Right atrium auricular region (tissue), 2 donors: Measurements from ENCODE around the gene CDCA4. TPM values are rescaled to one million over a fixed set of nuclear protein-coding genes. Genes with fewer than 3 reads are reported as not detected.

ENCODE experiments used
- DNase-seq: peaks from one replicate; pipeline ENCODE4 v3.0.0-alpha.2; 2019; ENCODE audit warnings: low spot score
- H3K27ac ChIP-seq, 2 donors: fragments of 200-600 bp; sonication (generic); 1 replicate in 1 of 2; 2 replicates in 1 of 2; pipeline ENCODE4 v1.5.1; 2016 to 2019
- H3K27me3 ChIP-seq, 2 donors: fragments of 200-600 bp; sonication (generic); one replicate each; pipeline versions ENCODE4 v1.5.1 to v1.6.0; 2017 to 2019
- H3K36me3 ChIP-seq: fragments of 200-600 bp; sonication (generic); one replicate; pipeline ENCODE4 v1.5.1; 2016
- H3K4me1 ChIP-seq, 2 donors: fragments of 200-600 bp; sonication (generic); one replicate each; pipeline versions ENCODE4 v1.5.1 to v1.6.0; 2017 to 2019
- H3K4me3 ChIP-seq, 2 donors: fragments of 200-600 bp; sonication (generic); 1 replicate in 1 of 2; 2 replicates in 1 of 2; pipeline ENCODE4 v1.5.1; 2017 to 2019; ENCODE audit warnings: mild to moderate bottlenecking in 1 of 2, moderate library complexity in 1 of 2
- H3K9me3 ChIP-seq, 2 donors: fragments of 200-600 bp; sonication (generic); one replicate each; pipeline ENCODE4 v1.5.1; 2019
- total RNA-seq, 2 donors: library from RNA; depleted of rRNA; stranded (reverse); fragments of >200 nt; gene quantifications; one replicate each; pipeline ENCODE4 v1.1.0, GENCODE V29; 2016
- TF ChIP-seq, protein P1 (sequence below), 2 donors: fragments of 200-600 bp; sonication (generic); IDR thresholded peaks; one replicate each; pipeline ENCODE4 v1.5.1; 2019; ENCODE audit warnings: antibody characterized with exemption in 2 of 2

CDCA4 gene
- total RNA-seq, 2 donors from 2014 or later = 3.3 to 5.1 TPM

DNA sequence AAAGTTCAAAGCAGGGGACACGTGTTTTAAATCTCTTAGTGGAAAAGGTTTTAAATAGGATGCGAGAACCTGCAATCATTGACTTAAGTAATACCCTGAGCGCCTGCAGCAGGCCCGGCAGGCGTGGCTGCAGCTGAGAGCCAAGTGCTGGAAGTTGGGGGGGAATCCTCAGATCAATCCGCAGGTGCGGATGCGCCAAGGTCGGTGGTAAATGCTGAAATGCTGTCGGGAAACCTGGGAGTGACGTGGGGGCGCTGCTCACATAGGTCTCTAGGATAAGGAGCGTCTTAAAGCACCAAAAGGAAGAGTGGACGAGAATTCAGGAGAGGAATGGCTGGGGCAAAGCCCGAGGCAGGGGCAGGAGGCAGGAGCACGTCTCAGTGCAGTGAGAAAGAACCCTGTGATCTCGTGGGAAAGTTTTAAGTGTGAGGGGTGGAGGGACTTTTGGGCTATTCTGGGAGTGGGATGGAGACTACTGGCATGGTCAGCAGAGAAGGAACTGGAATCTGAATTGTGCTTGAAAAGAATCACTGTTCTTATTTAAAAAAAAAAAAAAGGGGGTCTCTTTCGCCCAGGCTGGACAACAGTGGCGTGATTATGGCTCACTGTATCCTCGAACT lies 883 bp upstream of the CDCA4 start:
- TF ChIP-seq, protein P1, sequence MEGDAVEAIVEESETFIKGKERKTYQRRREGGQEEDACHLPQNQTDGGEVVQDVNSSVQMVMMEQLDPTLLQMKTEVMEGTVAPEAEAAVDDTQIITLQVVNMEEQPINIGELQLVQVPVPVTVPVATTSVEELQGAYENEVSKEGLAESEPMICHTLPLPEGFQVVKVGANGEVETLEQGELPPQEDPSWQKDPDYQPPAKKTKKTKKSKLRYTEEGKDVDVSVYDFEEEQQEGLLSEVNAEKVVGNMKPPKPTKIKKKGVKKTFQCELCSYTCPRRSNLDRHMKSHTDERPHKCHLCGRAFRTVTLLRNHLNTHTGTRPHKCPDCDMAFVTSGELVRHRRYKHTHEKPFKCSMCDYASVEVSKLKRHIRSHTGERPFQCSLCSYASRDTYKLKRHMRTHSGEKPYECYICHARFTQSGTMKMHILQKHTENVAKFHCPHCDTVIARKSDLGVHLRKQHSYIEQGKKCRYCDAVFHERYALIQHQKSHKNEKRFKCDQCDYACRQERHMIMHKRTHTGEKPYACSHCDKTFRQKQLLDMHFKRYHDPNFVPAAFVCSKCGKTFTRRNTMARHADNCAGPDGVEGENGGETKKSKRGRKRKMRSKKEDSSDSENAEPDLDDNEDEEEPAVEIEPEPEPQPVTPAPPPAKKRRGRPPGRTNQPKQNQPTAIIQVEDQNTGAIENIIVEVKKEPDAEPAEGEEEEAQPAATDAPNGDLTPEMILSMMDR (IDR thresholded peaks at IDR 0.05) = no peak
- no peak for DNase-seq
- Histone ChIP-seq H3K27me3 (no peaks in the 10 kb centered on the region), H3K4me1 (peaks cover 0 to 36% of the 10 kb centered on the region in 2 donors), H3K9me3 (no peaks in the 10 kb centered on the region), H3K27ac (peak overlapping the region; percentile 77 to 80), H3K36me3 (no peaks in the 10 kb centered on the region), H3K4me3 (peak overlapping the region; percentile 60 to 67)

DNA sequence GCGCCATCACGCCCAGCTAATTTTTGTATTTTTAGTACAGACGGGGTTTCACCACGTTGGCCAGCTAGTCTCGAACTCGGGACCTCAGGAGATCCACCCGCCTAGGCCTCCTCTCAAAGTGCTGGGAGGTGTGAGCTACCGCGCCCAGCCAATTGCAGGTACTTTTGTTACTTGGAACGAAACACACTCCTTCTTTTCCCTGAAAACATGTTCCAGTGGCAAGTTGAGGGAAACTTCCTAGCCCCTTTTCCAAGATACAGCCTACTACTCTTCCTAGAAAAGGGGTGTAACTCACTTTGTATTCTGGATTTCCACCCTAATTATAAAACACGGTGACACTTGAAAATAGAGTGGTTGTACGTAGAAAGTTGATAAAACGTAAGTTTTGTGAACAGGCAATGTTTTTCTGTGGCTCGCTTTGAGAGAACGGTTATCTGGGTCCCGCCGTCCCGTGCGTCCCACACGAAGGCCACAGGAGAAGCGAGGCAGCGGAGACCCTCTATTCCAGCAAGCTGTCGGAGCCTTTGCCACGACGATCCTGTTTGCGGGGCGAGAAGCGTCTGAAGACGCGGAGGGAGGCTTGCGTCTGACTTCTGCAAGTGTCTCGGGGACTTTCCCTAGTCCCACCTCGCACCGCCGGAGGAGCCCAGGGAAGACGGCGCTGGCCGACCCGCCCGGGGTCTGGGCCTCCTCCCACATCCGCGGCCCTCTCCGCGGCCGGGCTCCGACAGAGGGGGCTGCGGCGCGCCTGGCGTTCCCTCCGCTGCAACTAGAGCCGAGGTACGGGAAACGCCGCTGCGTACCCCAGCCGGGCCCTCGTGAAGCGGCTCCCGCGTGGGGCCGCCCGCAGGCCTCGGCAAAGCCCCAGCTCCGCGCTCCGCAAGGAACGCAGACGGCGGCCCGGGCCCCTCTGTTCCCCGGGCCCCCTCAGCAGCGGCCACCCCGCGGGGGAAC lies 745 bp downstream of the CDCA4 start:
- TF ChIP-seq, protein P1 (IDR thresholded peaks at IDR 0.05) = no peak
- H3K9me3 ChIP-seq = no peaks in the 10 kb centered on the region
- no peaks in the 10 kb centered on the region for H3K36me3 ChIP-seq
- H3K4me3 ChIP-seq = peak overlapping the region; percentile 78 to 82
- H3K27ac ChIP-seq = peak overlapping the region; percentile 45 to 63
- peaks cover 0 to 33% of the 10 kb centered on the region in 2 donors for H3K4me1 ChIP-seq
- no peak for DNase-seq
- no peaks in the 10 kb centered on the region for H3K27me3 ChIP-seq

DNA sequence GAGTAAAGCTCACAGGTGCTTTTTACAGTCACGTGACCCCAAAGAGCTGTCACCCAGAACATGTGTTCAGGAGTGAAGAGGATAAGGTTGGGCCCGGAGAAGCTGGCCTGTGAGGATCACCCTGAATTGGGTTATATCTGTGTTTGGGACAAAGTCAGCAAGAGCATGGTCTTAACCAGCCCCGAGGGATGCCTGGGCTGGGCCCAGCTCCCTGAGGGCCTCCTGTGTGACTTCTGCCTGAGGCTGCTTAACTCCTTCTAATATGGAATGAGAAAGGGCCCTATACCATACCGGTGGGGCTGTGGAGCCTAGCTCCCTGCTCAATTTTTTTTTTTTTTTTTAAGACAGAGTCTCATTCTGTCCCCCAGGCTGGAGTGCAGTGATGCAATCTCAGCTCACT lies 2.5 kb downstream of the CDCA4 start:
- TF ChIP-seq, protein P1 (IDR thresholded peaks at IDR 0.05) = no peak
- H3K27ac ChIP-seq = no peak overlapping the region
- H3K27me3 ChIP-seq = no peaks in the 10 kb centered on the region
- H3K9me3 ChIP-seq = no peaks in the 10 kb centered on the region
- no peak for DNase-seq
- H3K4me1 ChIP-seq = peaks cover 0 to 25% of the 10 kb centered on the region in 2 donors
- H3K4me3 ChIP-seq = no peak overlapping the region
- H3K36me3 ChIP-seq = no peaks in the 10 kb centered on the region

DNA sequence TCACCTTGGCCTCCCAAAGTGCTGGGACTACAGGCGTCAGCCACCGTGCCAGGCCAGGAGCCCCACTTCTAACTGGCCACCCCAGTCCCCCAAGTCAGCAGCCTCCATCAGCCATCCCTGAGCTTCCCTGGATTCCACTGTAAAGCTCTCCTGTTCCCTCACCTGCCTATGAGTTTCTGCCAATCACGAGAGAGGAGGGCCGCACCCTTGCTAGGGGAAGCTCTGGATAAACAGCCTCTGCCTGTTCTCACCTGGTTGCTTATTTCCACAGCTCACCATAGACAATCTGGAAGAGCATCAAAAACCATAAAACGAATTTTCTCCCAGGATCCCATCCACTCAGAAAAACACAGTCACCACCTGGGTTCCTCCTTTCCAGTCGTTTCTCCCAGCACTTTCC lies 5.0 kb downstream of the CDCA4 start:
- TF ChIP-seq, protein P1 (IDR thresholded peaks at IDR 0.05) = no peak
- Histone ChIP-seq H3K27me3 (no peaks in the 10 kb centered on the region), H3K27ac (no peak overlapping the region), H3K9me3 (no peaks in the 10 kb centered on the region), H3K4me3 (no peak overlapping the region), H3K4me1 (peaks cover 0 to 29% of the 10 kb centered on the region in 2 donors), H3K36me3 (no peaks in the 10 kb centered on the region)
- no peak for DNase-seq

DNA sequence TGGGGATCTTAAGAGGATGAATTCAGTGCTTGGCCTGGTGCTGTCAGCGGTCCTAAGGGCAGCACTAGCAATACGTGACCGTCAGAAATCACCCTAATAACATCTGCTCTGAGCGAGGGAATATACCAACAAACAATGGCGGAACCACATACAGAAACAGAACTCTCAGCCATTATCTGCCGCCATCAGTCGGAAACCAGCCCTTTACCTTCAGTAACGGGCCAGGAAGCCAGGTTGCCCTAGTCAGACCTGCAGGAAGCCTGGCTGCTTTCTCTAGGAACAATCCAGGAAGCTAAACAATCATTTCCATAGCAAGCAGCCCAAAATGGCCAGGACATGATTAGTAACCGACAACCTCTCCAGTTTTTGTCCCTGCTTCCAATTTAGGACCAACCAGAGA lies 5.6 kb downstream of the CDCA4 start:
- peaks cover 0 to 26% of the 10 kb centered on the region in 2 donors for H3K4me1 ChIP-seq
- no peaks in the 10 kb centered on the region for H3K27me3 ChIP-seq
- no peaks in the 10 kb centered on the region for H3K36me3 ChIP-seq
- DNase-seq = no peak
- TF ChIP-seq, protein P1 (IDR thresholded peaks at IDR 0.05) = no peak
- no peak overlapping the region for H3K27ac ChIP-seq
- H3K4me3 ChIP-seq = no peak overlapping the region
- no peaks in the 10 kb centered on the region for H3K9me3 ChIP-seq
